ENCODE results near the gene PLCL2.
A peak's percentile ranks its signal among the peaks of the same experiment; 100 is the strongest.

The PLCL2 gene

GRCh38 chr3:16910207-16910606, 25.5 kb downstream of the PLCL2 start:
- no peaks in the 10 kb centered on the region for H3K36me3 ChIP-seq (ENCODE audit: control insufficient read depth, insufficient read depth, low read length)
- no peak overlapping the region for H3K4me3 ChIP-seq (replicated peaks; ENCODE audit: low read depth, low read length)
- H3K27me3 ChIP-seq (replicated peaks; ENCODE audit: control insufficient read depth, insufficient read depth, low read length): no peaks in the 10 kb centered on the region
- TF ChIP-seq, protein P1, sequence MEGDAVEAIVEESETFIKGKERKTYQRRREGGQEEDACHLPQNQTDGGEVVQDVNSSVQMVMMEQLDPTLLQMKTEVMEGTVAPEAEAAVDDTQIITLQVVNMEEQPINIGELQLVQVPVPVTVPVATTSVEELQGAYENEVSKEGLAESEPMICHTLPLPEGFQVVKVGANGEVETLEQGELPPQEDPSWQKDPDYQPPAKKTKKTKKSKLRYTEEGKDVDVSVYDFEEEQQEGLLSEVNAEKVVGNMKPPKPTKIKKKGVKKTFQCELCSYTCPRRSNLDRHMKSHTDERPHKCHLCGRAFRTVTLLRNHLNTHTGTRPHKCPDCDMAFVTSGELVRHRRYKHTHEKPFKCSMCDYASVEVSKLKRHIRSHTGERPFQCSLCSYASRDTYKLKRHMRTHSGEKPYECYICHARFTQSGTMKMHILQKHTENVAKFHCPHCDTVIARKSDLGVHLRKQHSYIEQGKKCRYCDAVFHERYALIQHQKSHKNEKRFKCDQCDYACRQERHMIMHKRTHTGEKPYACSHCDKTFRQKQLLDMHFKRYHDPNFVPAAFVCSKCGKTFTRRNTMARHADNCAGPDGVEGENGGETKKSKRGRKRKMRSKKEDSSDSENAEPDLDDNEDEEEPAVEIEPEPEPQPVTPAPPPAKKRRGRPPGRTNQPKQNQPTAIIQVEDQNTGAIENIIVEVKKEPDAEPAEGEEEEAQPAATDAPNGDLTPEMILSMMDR (IDR thresholded peaks at IDR 0.05; ENCODE audit: insufficient read depth, low read length, poor library complexity, severe bottlenecking): no peak
- no peak for DNase-seq (ENCODE audit: extremely low read depth, insufficient read length)

GRCh38 chr3:16911916-16912315, 27.2 kb downstream of the PLCL2 start:
- DNase-seq (ENCODE audit: extremely low read depth, insufficient read length): no peak
- H3K27me3 ChIP-seq (replicated peaks; ENCODE audit: control insufficient read depth, insufficient read depth, low read length): no peaks in the 10 kb centered on the region
- no peak overlapping the region for H3K4me3 ChIP-seq (replicated peaks; ENCODE audit: low read depth, low read length)
- TF ChIP-seq, protein P1 (IDR thresholded peaks at IDR 0.05; ENCODE audit: insufficient read depth, low read length, poor library complexity, severe bottlenecking): no peak
- no peaks in the 10 kb centered on the region for H3K36me3 ChIP-seq (ENCODE audit: control insufficient read depth, insufficient read depth, low read length)

- peak; percentile 73 for DNase-seq (ENCODE audit: extremely low read depth, insufficient read length)
- TF ChIP-seq, protein P1 (IDR thresholded peaks at IDR 0.05; ENCODE audit: insufficient read depth, low read length, poor library complexity, severe bottlenecking): no peak
- H3K4me3 ChIP-seq (replicated peaks; ENCODE audit: low read depth, low read length): peak overlapping the region; percentile 34
- H3K36me3 ChIP-seq (ENCODE audit: control insufficient read depth, insufficient read depth, low read length): no peaks in the 10 kb centered on the region
- no peaks in the 10 kb centered on the region for H3K27me3 ChIP-seq (replicated peaks; ENCODE audit: control insufficient read depth, insufficient read depth, low read length)
These were observed 27.9 kb downstream of the PLCL2 start for GRCh38 chr3:16912400-16913263.

GRCh38 chr3:16913264-16913580, 28.5 kb downstream of the PLCL2 start:
- peak overlapping the region; percentile 34; the same call in 1 of the 2 replicates for H3K4me3 ChIP-seq (replicated peaks; ENCODE audit: low read depth, low read length)

GRCh38 chr3:16916840-16917239, 32.1 kb downstream of the PLCL2 start:
- H3K4me3 ChIP-seq (replicated peaks; ENCODE audit: low read depth, low read length): no peak overlapping the region
- H3K27me3 ChIP-seq (replicated peaks; ENCODE audit: control insufficient read depth, insufficient read depth, low read length): no peaks in the 10 kb centered on the region
- TF ChIP-seq, protein P1 (IDR thresholded peaks at IDR 0.05; ENCODE audit: insufficient read depth, low read length, poor library complexity, severe bottlenecking): no peak
- DNase-seq (ENCODE audit: extremely low read depth, insufficient read length): no peak
- no peaks in the 10 kb centered on the region for H3K36me3 ChIP-seq (ENCODE audit: control insufficient read depth, insufficient read depth, low read length)

More at GRCh38 chr3:16913264-16913580, 28.5 kb downstream of the PLCL2 start:
- no peak for DNase-seq (ENCODE audit: extremely low read depth, insufficient read length)
- Histone ChIP-seq H3K27me3 (replicated peaks; ENCODE audit: control insufficient read depth, insufficient read depth, low read length) (no peaks in the 10 kb centered on the region), H3K36me3 (ENCODE audit: control insufficient read depth, insufficient read depth, low read length) (no peaks in the 10 kb centered on the region)
- TF ChIP-seq, protein P1 (IDR thresholded peaks at IDR 0.05; ENCODE audit: insufficient read depth, low read length, poor library complexity, severe bottlenecking): no peak

All from GM06990 (cell line).